Measurements from ENCODE around the gene TAS2R38.

The TAS2R38 gene

GRCh38 chr7:141943846-141944245, 29.7 kb downstream of the TAS2R38 start:
- no peak for TF ChIP-seq Cebpa-rat (IDR thresholded peaks at IDR 0.05)
- Histone ChIP-seq H3K27ac (peak overlapping the region; percentile 81 to 98 (median 85); a peak in 21 of 22 replicates), H3K36me3 (peaks cover 0 to 38% (median 0%) of the 10 kb centered on the region in 11 experiments; a peak in 9 of 22 replicates), H3K4me1 (peaks cover 0 to 67% (median 39%) of the 10 kb centered on the region in 10 experiments; a peak in 19 of 20 replicates), H3K27me3 (no peaks in the 10 kb centered on the region), H3K9me3 (replicated peaks in 1 of 11) (peaks cover 6 to 97% (median 56%) of the 10 kb centered on the region in 11 experiments), H3K4me2 (peak overlapping the region in 6 of 11 experiments; percentile 52 to 75 (median 71); a peak in 9 of 22 replicates), H3K9ac (peak overlapping the region in 2 of 11 experiments; percentile 75 to 79; a peak in 5 of 22 replicates), H3K4me3 (peak overlapping the region in 2 of 10 experiments; percentile 8 to 35; a peak in 3 of 20 replicates), H4K20me1 (no peaks in the 10 kb centered on the region)

GRCh38 chr7:141941075-141941474, 32.5 kb downstream of the TAS2R38 start:
- Histone ChIP-seq H3K4me2 (no peak overlapping the region), H3K4me1 (peaks cover 0 to 61% (median 24%) of the 10 kb centered on the region in 10 experiments; a peak in 17 of 20 replicates), H3K36me3 (peaks cover 0 to 61% (median 0%) of the 10 kb centered on the region in 11 experiments; a peak in 9 of 22 replicates), H4K20me1 (no peaks in the 10 kb centered on the region), H3K4me3 (no peak overlapping the region; a peak in 1 of 20 replicates), H3K9me3 (replicated peaks in 1 of 11) (peaks cover 6 to 97% (median 47%) of the 10 kb centered on the region in 11 experiments), H3K9ac (no peak overlapping the region), H3K27me3 (no peaks in the 10 kb centered on the region), H3K27ac (no peak overlapping the region)
- TF ChIP-seq Cebpa-rat (IDR thresholded peaks at IDR 0.05): no peak

- H3K4me1 ChIP-seq: peaks cover 0 to 60% (median 21%) of the 10 kb centered on the region in 10 experiments; a peak in 18 of 20 replicates
- peak overlapping the region in 5 of 11 experiments; percentile 5 to 82 (median 42); a peak in 5 of 22 replicates for H3K27ac ChIP-seq
- no peak for TF ChIP-seq Cebpa-rat (IDR thresholded peaks at IDR 0.05)
These were observed 43.4 kb downstream of the TAS2R38 start for GRCh38 chr7:141930211-141930610.

GRCh38 chr7:141928845-141929195, 44.8 kb downstream of the TAS2R38 start:
- Histone ChIP-seq H3K36me3 (peaks cover 0 to 55% (median 0%) of the 10 kb centered on the region in 11 experiments; a peak in 8 of 22 replicates), H3K4me1 (peaks cover 0 to 51% (median 21%) of the 10 kb centered on the region in 10 experiments; a peak in 18 of 20 replicates), H3K9ac (peak overlapping the region in 2 of 11 experiments; percentile 3 to 54; a peak in 2 of 22 replicates), H3K4me2 (peak overlapping the region in 8 of 11 experiments; percentile 51 to 73 (median 64); a peak in 15 of 22 replicates), H3K9me3 (replicated peaks in 1 of 11) (peaks cover 4 to 54% (median 12%) of the 10 kb centered on the region in 11 experiments; a peak in 19 of 22 replicates), H4K20me1 (no peaks in the 10 kb centered on the region), H3K27ac (peak overlapping the region; percentile 52 to 82 (median 71); a peak in 19 of 22 replicates), H3K27me3 (no peaks in the 10 kb centered on the region), H3K4me3 (no peak overlapping the region)
- no peak for TF ChIP-seq Cebpa-rat (IDR thresholded peaks at IDR 0.05)

More at GRCh38 chr7:141930211-141930610, 43.4 kb downstream of the TAS2R38 start:
- H3K4me3 ChIP-seq: no peak overlapping the region
- peaks cover 0 to 66% (median 0%) of the 10 kb centered on the region in 11 experiments; a peak in 8 of 22 replicates for H3K36me3 ChIP-seq
- H4K20me1 ChIP-seq: no peaks in the 10 kb centered on the region
- H3K4me2 ChIP-seq: peak overlapping the region in 4 of 11 experiments; percentile 16 to 68 (median 50); a peak in 4 of 22 replicates
- no peaks in the 10 kb centered on the region for H3K27me3 ChIP-seq
- no peak overlapping the region for H3K9ac ChIP-seq
- peaks cover 4 to 54% (median 12%) of the 10 kb centered on the region in 11 experiments; a peak in 19 of 22 replicates for H3K9me3 ChIP-seq (replicated peaks in 1 of 11)

GRCh38 chr7:141928146-141928844, 45.3 kb downstream of the TAS2R38 start:
- H3K27me3 ChIP-seq: no peaks in the 10 kb centered on the region
- H3K9ac ChIP-seq: peak overlapping the region in 6 of 11 experiments; percentile 40 to 58 (median 52); a peak in 10 of 22 replicates
- H3K4me3 ChIP-seq: peak overlapping the region in 1 of 10 experiments; percentile 18; a peak in 2 of 20 replicates
- peaks cover 4 to 54% (median 12%) of the 10 kb centered on the region in 11 experiments; a peak in 19 of 22 replicates for H3K9me3 ChIP-seq (replicated peaks in 1 of 11)
- H3K36me3 ChIP-seq: peaks cover 0 to 52% (median 0%) of the 10 kb centered on the region in 11 experiments; a peak in 8 of 22 replicates
- peak overlapping the region; percentile 17 to 73 (median 57); a peak in 20 of 22 replicates for H3K4me2 ChIP-seq
- no peaks in the 10 kb centered on the region for H4K20me1 ChIP-seq
- H3K27ac ChIP-seq: peak overlapping the region; percentile 52 to 82 (median 71); a peak in 20 of 22 replicates
- no peak for TF ChIP-seq Cebpa-rat (IDR thresholded peaks at IDR 0.05)
- peaks cover 0 to 51% (median 21%) of the 10 kb centered on the region in 10 experiments; a peak in 18 of 20 replicates for H3K4me1 ChIP-seq
